NCI-H82 treated with DMSO at 0.1 percent for 48 hours (cell line): Measurements from ENCODE around the gene OR2S2.
"Not testable (repeated sequence)": the region's sequence is repeated elsewhere in the genome, so short reads cannot be mapped to it uniquely, and the experiment has no call there.

Experiments
- DNase-seq: peaks from one replicate; lab custom pipeline; 2025; ENCODE audit not compliant: unreplicated experiment; lab: John Stamatoyannopoulos, UW

OR2S2 gene

DNA sequence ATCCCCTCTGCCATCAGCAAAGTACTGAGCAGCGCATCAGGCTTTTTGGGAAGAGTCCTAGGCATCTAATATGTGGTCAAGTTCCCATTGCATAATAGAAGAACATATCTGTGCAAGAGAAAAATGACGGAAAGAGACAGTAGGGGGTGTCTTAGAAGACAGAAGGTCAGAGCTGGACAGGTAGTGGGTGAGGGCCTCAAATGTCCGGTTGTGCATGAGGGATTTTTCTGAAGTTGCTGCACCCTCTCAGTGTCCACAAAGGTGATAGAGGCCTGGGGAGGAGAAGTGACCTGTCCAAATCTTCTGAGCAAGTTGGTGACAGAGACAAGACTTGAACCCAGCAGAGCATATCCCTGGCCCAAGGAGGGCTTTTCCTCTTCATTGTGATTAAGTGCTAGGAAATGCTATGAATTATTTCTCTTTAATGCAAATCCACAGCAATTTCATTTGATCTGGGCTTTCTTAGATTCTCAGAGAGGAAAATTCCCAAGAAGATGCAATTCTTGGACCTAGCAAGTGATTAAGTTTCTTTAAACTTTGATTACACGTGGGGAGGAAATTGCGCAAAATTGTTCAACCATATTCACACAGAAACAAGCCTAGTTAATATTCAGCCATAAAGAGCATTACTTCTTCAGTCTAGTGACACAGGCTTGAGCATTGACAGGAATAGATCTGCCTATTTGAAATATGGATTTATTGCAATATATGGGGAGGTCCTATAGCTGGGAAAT is at the start of gene OR2S2:
OR2S2 (minus strand) TSS at position 51 of the 734 bp plus-strand sequence. CDS start 56 bp downstream, outside the sequence.
- no peak for DNase-seq

DNA sequence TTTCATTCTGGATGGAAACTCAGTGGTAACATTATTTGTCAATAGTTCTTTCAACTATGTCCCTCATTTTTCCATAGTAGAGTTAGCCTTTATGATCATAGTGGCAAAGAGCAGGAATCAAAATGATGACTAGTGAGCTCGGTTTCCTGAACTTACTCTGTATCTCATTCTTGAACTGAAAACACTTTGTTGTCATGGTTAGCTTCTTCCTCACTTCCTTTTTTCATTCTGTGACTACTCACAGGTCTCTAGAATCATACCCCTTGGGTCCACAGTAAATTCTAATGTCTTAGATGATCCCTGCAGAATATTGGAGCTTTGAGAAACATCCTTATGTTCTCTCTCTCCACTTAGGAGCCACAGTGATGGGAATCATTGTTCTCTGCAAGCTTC is 49.4 kb upstream of the OR2S2 start:
- no peak for DNase-seq

GRCh38 chr9:36006549-36007315 is 48.8 kb upstream of the OR2S2 start:
- DNase-seq, result no peak

GRCh38 chr9:36005891-36006290 is 47.9 kb upstream of the OR2S2 start:
- DNase-seq, result no peak

GRCh38 chr9:35998333-35998732 is 40.4 kb upstream of the OR2S2 start:
- no peak for DNase-seq

- not testable (repeated sequence) for DNase-seq
Measured at GRCh38 chr9:35997016-35997415, 39.1 kb upstream of the OR2S2 start.

GRCh38 chr9:35996358-35996970 is 38.5 kb upstream of the OR2S2 start:
- DNase-seq, result no peak

DNA sequence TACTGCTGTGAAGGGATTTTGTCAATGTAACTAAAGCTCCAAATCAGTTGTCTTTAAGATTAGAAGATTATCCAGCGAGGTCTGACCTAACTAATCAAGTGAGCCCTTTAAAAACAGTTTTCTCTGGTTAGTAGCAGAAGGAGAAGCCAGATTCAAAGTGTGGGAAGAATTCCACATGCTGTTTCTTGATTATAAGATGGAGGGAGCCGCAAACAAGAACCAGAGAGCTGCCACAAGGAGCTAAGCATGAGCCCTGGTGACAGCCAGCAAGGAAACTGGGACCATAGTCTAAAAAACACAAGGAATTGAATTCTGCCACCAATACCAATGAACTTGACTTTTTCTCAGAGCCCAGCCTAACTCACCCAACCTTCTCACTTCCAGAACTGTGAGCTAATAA is 37.0 kb upstream of the OR2S2 start:
- no peak for DNase-seq

GRCh38 chr9:35993976-35994720 is 36.2 kb upstream of the OR2S2 start:
- no peak for DNase-seq

- DNase-seq, result not testable (repeated sequence)
Measured at GRCh38 chr9:35993136-35993535, 35.2 kb upstream of the OR2S2 start.

GRCh38 chr9:35990155-35990554 is 32.2 kb upstream of the OR2S2 start:
- no peak for DNase-seq

- DNase-seq, result no peak
Measured at GRCh38 chr9:35984021-35984420, 26.1 kb upstream of the OR2S2 start.

DNA sequence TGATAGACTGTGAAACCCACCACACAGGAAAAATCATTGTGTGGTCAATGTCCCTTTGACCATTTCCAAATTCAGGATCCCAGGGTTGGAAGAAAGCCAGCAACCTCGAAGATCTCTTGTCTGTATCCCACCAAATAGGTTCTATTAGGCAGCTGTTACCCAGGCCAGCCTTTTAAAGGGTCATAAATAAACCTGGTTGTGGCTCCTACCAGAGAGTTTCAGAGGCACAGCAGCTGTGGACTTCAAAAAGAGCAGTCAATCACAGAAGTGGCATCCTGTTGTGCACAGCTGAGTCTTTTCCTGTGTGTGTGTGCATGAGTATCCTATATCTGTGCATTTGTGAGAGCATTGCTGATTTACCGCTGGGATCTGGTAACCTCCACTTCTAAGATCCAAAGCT is 23.7 kb upstream of the OR2S2 start:
- DNase-seq, result no peak

DNA sequence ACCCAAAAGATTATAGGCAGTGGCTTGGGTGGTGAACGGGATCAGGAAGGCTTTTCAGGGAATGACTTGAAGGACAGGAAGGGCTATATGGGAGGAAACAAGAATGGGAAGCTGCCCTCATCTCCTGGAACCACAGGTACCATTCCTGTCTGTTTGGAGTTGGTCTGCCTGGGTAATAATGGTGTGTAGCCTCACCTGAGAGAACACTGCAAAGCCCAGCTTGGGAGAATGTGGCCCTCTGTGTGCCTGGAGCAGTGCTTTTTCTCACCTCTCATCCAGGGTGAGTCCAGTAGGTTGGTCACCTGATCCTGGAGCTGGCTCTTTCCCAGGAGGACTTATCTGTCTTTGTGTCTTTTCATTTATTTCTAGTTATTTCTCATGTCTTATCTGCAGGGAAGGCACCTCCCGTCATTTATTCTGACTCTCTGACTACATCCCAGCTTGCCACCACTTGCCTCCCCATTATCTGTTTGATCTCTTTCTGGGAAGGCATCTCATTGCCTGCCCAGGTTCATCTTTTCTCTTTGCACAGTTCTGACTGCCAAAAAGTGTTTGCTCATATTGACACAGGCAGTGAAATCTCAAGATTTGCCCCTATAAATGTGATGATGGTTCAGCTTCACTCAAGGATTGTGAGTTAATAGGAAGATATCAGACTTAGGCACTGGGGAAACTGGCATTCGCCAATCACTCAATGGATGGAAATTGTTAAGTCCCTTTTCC is 22.5 kb upstream of the OR2S2 start:
- no peak for DNase-seq

DNA sequence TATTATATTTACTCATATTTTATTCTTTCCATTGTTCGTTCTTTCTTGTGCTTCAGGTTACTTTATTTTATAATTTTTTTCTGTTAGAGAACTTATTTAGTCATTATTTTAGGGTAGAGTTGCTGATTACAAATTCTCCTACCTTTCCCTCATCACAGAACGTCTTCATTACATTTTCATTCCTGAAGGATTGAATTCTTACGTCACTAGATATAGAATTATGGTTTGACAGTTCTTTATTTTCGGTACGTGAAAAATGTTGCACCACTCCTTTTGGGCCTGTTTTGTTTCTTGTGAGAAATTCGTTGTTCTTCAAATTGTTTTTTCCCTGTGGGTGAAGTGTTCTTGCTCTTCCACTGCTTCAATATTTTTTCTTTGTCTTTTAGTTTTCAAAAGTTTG is 20.8 kb upstream of the OR2S2 start:
- no peak for DNase-seq

DNA sequence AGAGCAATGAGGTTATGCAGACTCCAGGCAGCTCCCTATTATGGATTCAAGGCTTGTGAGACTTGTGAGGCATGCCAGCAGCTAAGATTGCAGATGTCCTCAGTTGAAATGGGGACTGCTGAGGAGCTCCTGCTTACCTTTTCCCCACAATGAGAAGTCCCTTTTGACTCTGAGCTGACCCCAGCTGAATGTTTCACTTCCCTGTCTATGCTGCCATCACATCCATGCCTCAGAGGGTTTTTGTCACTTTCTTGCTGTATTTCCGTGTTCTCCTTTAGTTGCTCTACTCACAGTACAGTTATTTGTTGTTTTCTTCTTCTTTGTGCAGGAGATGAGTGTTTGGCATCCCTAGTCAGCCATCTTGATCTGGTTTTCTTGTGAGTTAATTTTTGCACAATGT is 18.8 kb upstream of the OR2S2 start:
- DNase-seq, result no peak

- no peak for DNase-seq
Measured at GRCh38 chr9:35974800-35975199, 16.8 kb upstream of the OR2S2 start.

- no peak for DNase-seq
Measured at GRCh38 chr9:35972093-35972492, 14.1 kb upstream of the OR2S2 start.

GRCh38 chr9:35967042-35967441 is 9.1 kb upstream of the OR2S2 start:
- no peak for DNase-seq

DNA sequence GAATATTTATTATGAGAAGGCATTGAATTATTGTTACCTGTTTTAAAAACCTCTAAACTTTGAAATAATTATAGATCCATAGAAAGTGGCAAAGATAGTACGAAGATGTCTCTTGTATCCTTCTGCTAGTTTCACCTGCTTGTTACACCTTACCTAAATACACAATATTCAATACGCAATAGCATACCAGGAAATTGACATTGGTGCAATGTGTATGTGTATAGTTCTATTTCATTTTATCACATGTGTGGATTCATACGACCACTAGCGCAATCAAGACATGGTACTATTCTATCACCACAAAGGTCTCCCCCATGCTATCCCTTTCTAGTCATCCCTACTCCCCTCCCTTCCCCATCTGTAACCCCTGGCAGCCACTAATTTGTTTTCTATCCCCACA is 8.5 kb upstream of the OR2S2 start:
- no peak for DNase-seq

DNA sequence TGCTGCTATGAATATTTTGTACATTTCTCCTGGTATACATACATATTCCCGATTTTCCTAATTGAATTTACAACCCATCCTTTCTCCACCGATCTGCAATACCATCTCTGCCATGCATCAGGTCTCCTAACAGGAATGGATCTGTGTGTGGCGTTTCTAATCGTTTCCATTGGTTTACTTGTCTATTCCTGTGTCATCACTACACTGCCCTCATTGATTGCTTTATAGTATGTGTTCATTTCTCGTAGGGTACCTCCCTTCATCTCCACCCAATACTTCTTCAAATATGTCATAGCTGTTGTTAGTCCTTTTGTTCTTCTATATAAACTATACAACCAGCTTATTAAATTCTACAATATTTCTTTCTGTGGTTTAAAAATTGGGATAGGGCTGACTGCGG is 7.1 kb upstream of the OR2S2 start:
- DNase-seq, result no peak
